HepG2 (cell line): Measurements from ENCODE around the gene DIAPH3. TPM values are rescaled to one million over a fixed set of nuclear protein-coding genes. Genes with fewer than 3 reads are reported as not detected.

Experiments
- CHD2 ChIP-seq: IDR thresholded peaks from 2 replicates; pipeline ENCODE4 v1.6.1; 2011; ENCODE audit warnings: low read depth, low read length, improper control_type of control experiment
- FLYWCH1 ChIP-seq: sonication (generic); formaldehyde crosslinking; IDR thresholded peaks from 2 replicates; pipeline ENCODE4 v1.8.1; 2023; ENCODE audit warnings: mild to moderate bottlenecking, missing genetic modification reagents
- ONECUT2 ChIP-seq: sonication (generic); formaldehyde crosslinking; IDR thresholded peaks from 2 replicates; pipeline ENCODE4 v1.4.0; 2020; ENCODE audit warnings: missing genetic modification reagents
- RERE ChIP-seq: IDR thresholded peaks from 2 replicates; pipeline ENCODE4 v1.6.1; 2016; ENCODE audit warnings: low read depth, missing genetic modification reagents, missing compliant biosample characterization
- REST ChIP-seq, 2 experiments: IDR thresholded peaks; 2 replicates each; pipeline ENCODE4 v1.6.1; 2011 to 2012; ENCODE audit warnings: low read length in 2 of 2, borderline replicate concordance in 1 of 2, low read depth in 1 of 2, mild to moderate bottlenecking in 1 of 2, moderate library complexity in 1 of 2
- RNF219 ChIP-seq: sonication (generic); formaldehyde crosslinking; IDR thresholded peaks from 2 replicates; pipeline ENCODE4 v1.5.0; 2020; ENCODE audit warnings: mild to moderate bottlenecking, missing genetic modification reagents
- TIGD3 ChIP-seq: sonication (generic); formaldehyde crosslinking; IDR thresholded peaks from 2 replicates; pipeline ENCODE4 v1.5.1; 2020; ENCODE audit warnings: mild to moderate bottlenecking, missing genetic modification reagents, borderline replicate concordance
- ZBTB3 ChIP-seq: sonication (generic); formaldehyde crosslinking; IDR thresholded peaks from 2 replicates; pipeline ENCODE4 v1.4.0; 2020; ENCODE audit warnings: low read depth, mild to moderate bottlenecking, moderate library complexity, missing genetic modification reagents, borderline replicate concordance
- ZFP91 ChIP-seq: sonication (generic); formaldehyde crosslinking; IDR thresholded peaks from 2 replicates; pipeline ENCODE4 v1.9.0; 2022; ENCODE audit warnings: missing genetic modification reagents, mild to moderate bottlenecking, borderline replicate concordance
- ZNF441 ChIP-seq: sonication (generic); formaldehyde crosslinking; IDR thresholded peaks from 2 replicates; pipeline ENCODE4 v1.7.0; 2021; ENCODE audit warnings: missing genetic modification reagents, borderline replicate concordance
- ZSCAN20 ChIP-seq: sonication (generic); formaldehyde crosslinking; IDR thresholded peaks from 2 replicates; pipeline ENCODE4 v1.4.0; 2020; ENCODE audit warnings: missing genetic modification reagents, mild to moderate bottlenecking, borderline replicate concordance
- polyA plus RNA-seq, 8 experiments: library from polyadenylated mRNA; depleted of rRNA in 3 of 8; stranded (reverse) in 7 of 8; unstranded in 1 of 8; fragments of >200 nt; fragmentation: Illumina TruSeq in 4 of 8; extraction: Trizol in 4 of 8; gene quantifications; 2 replicates each; pipeline versions ENCODE4 v1.2.1 to v1.2.3, GENCODE V29; 2011 to 2016; ENCODE audit warnings: low read depth in 4 of 8, missing spikeins in 1 of 8, mixed read lengths in 1 of 8; ENCODE audit not compliant: insufficient read depth in 1 of 8
- total RNA-seq, 5 experiments: library from RNA; depleted of rRNA; stranded (reverse); fragments of >200 nt; fragmentation: Illumina TruSeq; extraction: Trizol; gene quantifications; 2 replicates each; pipeline ENCODE4 v1.2.3, GENCODE V29; 2016; ENCODE audit warnings: low read depth in 1 of 5

The DIAPH3 gene
- total and polyA plus RNA-seq, 2 of the 13 experiments (the other 11 are each of a cell fraction or from before 2014, with no cell fraction given): 4.0 to 9.3 TPM

- TF ChIP-seq TIGD3 (CRISPR knock-in tag) (no peak; the same call in 1 of the 2 replicates), FLYWCH1 (CRISPR knock-in tag) (no peak), ZSCAN20 (CRISPR knock-in tag) (0 out of 2 replicates have a peak, but pooled peaks have one; percentile 52), RERE (CRISPR knock-in tag) (no peak), CHD2 (0 out of 2 replicates have a peak, but pooled peaks have one; percentile 35), ONECUT2 (CRISPR knock-in tag) (no peak), RNF219 (CRISPR knock-in tag) (no peak), REST (IDR thresholded peaks at IDR 0.05; ENCODE audit: borderline replicate concordance in 1 of 2, low read depth in 1 of 2, low read length in 2 of 2) (peak in 1 of 2 experiments; percentile 26; a peak in 1 of 4 replicates), ZNF441 (no peak), ZBTB3 (CRISPR knock-in tag) (peak; percentile 68; the same call in 1 of the 2 replicates), ZFP91 (CRISPR knock-in tag) (peak; percentile 96)
These were observed at the start of gene DIAPH3 (continued) for GRCh38 chr13:60163478-60164233.
